HFFc6 (cell line): Measurements from ENCODE around the gene CD226. TPM values are rescaled to one million over a fixed set of nuclear protein-coding genes. Genes with fewer than 3 reads are reported as not detected.

Source experiments
- DNase-seq: peaks from one replicate; pipeline ENCODE4 v3.0.0-alpha.2; 2018
- H3K27ac Mint-ChIP-seq: 2 replicates; pipeline ENCODE4 v1.8.0; 2020; ENCODE audit warnings: mild to moderate bottlenecking, mixed read lengths
- H3K27me3 Mint-ChIP-seq: 2 replicates; pipeline ENCODE4 v1.8.0; 2021; ENCODE audit warnings: mild to moderate bottlenecking, moderate library complexity, mixed read lengths; ENCODE audit not compliant: insufficient read depth
- H3K36me3 Mint-ChIP-seq: 2 replicates; pipeline ENCODE4 v1.8.0; 2021; ENCODE audit warnings: low read depth, mixed read lengths
- H3K4me1 Mint-ChIP-seq: 2 replicates; pipeline ENCODE4 v1.8.0; 2020; ENCODE audit warnings: low read depth, mixed read lengths
- H3K4me3 Mint-ChIP-seq: 2 replicates; pipeline ENCODE4 v1.8.0; 2020; ENCODE audit warnings: mild to moderate bottlenecking, moderate library complexity, mixed read lengths
- H3K9me3 Mint-ChIP-seq: 2 replicates; pipeline ENCODE4 v1.8.0; 2020; ENCODE audit warnings: mild to moderate bottlenecking, mixed read lengths
- total RNA-seq, 6 experiments: library from RNA; stranded (reverse); fragmentation: NEBNext Ultra II Directional; extraction: Animal tissue kit (Norgen Biotek cat#: 25700); gene quantifications; 2 replicates in 1 of 6; 3 replicates in 5 of 6; pipeline ENCODE4 v1.2.3, GENCODE V29; 2021
- TF ChIP-seq, protein P1 (sequence below): fragments of 200-600 bp; sonication (generic); IDR thresholded peaks from 2 replicates; pipeline ENCODE4 v1.5.0; 2021; ENCODE audit warnings: antibody characterized with exemption, mild to moderate bottlenecking

Gene CD226
- total RNA-seq, 6 experiments from 2014 or later, result 0.14 to 0.78 (median 0.34) TPM

DNA sequence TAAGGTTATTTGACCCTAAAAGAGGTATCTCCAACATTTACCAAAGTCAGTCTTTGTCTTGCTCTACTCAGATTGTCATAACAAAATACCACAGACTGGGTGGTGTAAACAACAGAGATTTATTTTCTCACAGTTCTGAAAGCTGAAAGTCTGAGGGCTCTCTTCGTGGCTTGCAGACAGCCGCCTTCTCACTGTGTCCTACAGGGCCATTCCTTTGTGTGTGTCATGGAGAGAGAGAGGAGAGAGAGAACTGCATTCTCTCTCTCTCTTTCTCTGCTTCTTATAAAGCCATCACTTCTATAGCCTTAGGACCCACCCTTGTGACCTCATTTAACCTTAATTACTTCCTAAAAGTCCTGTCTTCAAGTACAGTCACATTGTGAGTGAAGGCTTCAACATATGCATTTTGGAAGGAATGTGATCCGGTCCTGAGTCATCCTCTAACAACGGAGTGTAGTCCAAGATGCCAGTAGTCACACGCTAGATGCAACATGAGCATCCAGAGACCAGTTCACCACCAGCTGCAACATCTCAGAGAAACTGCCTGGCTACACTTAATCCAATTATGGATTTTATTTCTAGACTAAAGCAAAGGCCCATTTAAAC lies 130.2 kb downstream of the CD226 start:
- H3K4me3 Mint-ChIP-seq, result no peak overlapping the region
- H3K4me1 Mint-ChIP-seq, result peaks cover 12% of the 10 kb centered on the region
- H3K27me3 Mint-ChIP-seq, result no peaks in the 10 kb centered on the region; the same call in 1 of the 2 replicates
- no peak overlapping the region for H3K27ac Mint-ChIP-seq
- TF ChIP-seq, protein P1, sequence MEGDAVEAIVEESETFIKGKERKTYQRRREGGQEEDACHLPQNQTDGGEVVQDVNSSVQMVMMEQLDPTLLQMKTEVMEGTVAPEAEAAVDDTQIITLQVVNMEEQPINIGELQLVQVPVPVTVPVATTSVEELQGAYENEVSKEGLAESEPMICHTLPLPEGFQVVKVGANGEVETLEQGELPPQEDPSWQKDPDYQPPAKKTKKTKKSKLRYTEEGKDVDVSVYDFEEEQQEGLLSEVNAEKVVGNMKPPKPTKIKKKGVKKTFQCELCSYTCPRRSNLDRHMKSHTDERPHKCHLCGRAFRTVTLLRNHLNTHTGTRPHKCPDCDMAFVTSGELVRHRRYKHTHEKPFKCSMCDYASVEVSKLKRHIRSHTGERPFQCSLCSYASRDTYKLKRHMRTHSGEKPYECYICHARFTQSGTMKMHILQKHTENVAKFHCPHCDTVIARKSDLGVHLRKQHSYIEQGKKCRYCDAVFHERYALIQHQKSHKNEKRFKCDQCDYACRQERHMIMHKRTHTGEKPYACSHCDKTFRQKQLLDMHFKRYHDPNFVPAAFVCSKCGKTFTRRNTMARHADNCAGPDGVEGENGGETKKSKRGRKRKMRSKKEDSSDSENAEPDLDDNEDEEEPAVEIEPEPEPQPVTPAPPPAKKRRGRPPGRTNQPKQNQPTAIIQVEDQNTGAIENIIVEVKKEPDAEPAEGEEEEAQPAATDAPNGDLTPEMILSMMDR, result no peak
- no peaks in the 10 kb centered on the region for H3K36me3 Mint-ChIP-seq
- H3K9me3 Mint-ChIP-seq, result no peaks in the 10 kb centered on the region
- DNase-seq, result peak; percentile 55

DNA sequence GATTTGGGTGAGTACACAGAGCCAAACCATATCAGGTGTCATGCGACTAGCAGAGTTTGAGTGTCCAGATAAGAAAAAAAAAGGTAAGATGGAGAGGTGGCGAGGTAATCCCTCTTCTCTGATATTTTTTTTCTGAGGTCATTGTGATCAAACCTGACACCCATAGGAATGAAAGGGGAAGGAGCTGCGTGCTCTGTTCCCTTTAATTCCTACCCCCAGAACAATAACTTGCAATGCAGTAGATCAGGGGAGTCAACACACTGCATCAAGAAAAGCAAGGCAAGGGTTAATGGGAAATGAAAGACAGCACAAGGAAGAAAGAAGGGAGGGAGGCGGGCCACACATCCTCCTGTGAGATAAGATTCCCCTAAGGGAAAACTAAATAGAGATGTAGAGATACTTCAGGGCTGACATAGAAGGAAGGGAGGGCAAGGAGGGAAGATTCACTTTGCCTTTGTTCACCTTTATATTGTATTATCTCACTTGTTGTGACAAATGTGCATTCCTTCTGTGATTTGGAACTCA lies 132.8 kb downstream of the CD226 start:
- Mint-ChIP-seq H3K4me1 (peaks cover 12% of the 10 kb centered on the region), H3K4me3 (no peak overlapping the region), H3K36me3 (no peaks in the 10 kb centered on the region), H3K9me3 (no peaks in the 10 kb centered on the region), H3K27ac (no peak overlapping the region), H3K27me3 (no peaks in the 10 kb centered on the region; the same call in 1 of the 2 replicates)
- TF ChIP-seq, protein P1, result no peak
- DNase-seq, result no peak

DNA sequence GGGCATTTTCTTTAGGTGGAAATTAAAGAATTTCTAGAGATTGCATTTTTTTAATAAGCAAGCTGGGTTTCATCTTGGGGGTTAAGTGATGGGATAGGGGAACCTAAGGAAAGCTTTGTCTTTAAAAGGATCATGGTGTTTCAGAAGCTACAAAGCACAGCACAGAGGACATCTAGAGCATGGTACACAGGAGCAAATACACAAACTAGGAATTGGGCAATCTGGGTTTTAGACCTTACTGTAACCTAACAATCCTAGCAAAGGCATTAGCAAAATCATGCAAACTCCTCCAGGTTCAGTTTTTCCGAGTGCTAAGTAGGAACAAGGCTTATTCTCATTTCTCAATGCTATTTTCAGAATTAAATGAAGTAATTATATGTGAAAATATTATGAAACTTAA lies 134.1 kb downstream of the CD226 start:
- H3K27ac Mint-ChIP-seq, result no peak overlapping the region
- H3K27me3 Mint-ChIP-seq, result no peaks in the 10 kb centered on the region; the same call in 1 of the 2 replicates
- H3K4me3 Mint-ChIP-seq, result no peak overlapping the region
- no peak for DNase-seq
- TF ChIP-seq, protein P1, result no peak
- no peaks in the 10 kb centered on the region for H3K9me3 Mint-ChIP-seq
- H3K4me1 Mint-ChIP-seq, result peaks cover 12% of the 10 kb centered on the region
- no peaks in the 10 kb centered on the region for H3K36me3 Mint-ChIP-seq

DNA sequence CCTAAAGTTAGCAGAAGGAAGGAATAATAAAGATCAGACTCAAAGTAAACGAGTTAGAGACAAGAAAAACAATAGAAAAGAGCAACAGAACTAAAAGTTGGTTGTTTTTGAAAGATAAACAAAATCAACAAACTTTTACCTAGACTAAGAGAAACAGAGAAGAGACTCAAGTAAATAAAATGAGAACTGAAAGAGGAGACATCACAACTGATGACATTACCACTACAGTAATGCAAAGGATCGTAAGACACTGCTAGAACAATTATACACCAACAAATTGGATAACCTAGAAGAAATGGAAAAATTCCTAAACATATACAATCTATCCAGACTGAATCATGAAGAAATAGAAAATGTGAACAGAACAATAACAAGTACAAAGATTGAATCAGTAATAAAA lies 139.3 kb downstream of the CD226 start:
- Mint-ChIP-seq H3K4me1 (no peaks in the 10 kb centered on the region), H3K27me3 (no peaks in the 10 kb centered on the region; the same call in 1 of the 2 replicates), H3K27ac (no peak overlapping the region), H3K4me3 (no peak overlapping the region), H3K36me3 (no peaks in the 10 kb centered on the region), H3K9me3 (no peaks in the 10 kb centered on the region)
- TF ChIP-seq, protein P1, result no peak
- DNase-seq, result no peak

DNA sequence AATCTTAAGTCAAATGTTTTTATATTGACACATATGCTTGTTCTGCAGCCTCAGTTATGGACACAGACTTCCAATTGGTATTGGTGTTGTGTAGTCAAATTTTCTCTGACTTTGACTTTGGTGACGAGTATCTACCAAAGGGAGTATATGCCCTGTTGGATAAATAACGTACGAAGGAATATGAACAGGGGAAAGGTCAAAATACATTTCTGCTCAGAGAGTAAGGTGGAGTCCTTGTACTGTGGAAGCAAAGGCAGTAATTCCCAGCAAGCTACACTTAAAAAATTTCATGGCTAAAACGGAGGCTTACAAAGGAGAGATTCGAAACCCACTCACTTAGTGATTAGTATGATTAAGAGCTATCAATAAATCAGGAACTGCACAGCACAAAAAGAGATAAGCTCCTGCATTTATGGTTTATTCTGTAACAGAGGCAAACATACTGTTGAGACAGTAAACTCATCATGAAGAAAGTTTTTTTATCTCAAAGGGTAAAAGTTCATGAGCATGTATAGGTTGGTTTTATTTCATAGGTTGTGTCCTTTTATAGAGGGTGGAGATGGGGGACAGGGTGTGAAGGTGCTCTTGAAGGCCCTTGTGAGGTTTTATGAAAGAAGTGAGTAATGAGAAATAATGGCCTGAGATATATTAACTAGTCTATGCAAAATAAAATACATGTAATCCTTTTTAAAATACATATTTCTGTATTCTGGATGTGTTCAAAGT lies 142.7 kb downstream of the CD226 start:
- no peak overlapping the region for H3K4me3 Mint-ChIP-seq
- H3K9me3 Mint-ChIP-seq, result no peaks in the 10 kb centered on the region
- H3K27me3 Mint-ChIP-seq, result no peaks in the 10 kb centered on the region
- H3K36me3 Mint-ChIP-seq, result no peaks in the 10 kb centered on the region
- TF ChIP-seq, protein P1, result no peak
- no peak overlapping the region for H3K27ac Mint-ChIP-seq
- H3K4me1 Mint-ChIP-seq, result no peaks in the 10 kb centered on the region
- no peak for DNase-seq
